GM18868 (cell line): ENCODE measurements around the gene ANLN.
A peak's percentile ranks its signal among the peaks of the same experiment; 100 is the strongest.

Source experiments
- ATAC-seq: cut with Tn5 transposase; IDR thresholded peaks from one replicate; pipeline ENCODE4 v1.9.1; 2021; ENCODE audit warnings: mild to moderate bottlenecking, moderate library complexity; ENCODE audit not compliant: unreplicated experiment

The ANLN gene, protein sequence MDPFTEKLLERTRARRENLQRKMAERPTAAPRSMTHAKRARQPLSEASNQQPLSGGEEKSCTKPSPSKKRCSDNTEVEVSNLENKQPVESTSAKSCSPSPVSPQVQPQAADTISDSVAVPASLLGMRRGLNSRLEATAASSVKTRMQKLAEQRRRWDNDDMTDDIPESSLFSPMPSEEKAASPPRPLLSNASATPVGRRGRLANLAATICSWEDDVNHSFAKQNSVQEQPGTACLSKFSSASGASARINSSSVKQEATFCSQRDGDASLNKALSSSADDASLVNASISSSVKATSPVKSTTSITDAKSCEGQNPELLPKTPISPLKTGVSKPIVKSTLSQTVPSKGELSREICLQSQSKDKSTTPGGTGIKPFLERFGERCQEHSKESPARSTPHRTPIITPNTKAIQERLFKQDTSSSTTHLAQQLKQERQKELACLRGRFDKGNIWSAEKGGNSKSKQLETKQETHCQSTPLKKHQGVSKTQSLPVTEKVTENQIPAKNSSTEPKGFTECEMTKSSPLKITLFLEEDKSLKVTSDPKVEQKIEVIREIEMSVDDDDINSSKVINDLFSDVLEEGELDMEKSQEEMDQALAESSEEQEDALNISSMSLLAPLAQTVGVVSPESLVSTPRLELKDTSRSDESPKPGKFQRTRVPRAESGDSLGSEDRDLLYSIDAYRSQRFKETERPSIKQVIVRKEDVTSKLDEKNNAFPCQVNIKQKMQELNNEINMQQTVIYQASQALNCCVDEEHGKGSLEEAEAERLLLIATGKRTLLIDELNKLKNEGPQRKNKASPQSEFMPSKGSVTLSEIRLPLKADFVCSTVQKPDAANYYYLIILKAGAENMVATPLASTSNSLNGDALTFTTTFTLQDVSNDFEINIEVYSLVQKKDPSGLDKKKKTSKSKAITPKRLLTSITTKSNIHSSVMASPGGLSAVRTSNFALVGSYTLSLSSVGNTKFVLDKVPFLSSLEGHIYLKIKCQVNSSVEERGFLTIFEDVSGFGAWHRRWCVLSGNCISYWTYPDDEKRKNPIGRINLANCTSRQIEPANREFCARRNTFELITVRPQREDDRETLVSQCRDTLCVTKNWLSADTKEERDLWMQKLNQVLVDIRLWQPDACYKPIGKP

DNA sequence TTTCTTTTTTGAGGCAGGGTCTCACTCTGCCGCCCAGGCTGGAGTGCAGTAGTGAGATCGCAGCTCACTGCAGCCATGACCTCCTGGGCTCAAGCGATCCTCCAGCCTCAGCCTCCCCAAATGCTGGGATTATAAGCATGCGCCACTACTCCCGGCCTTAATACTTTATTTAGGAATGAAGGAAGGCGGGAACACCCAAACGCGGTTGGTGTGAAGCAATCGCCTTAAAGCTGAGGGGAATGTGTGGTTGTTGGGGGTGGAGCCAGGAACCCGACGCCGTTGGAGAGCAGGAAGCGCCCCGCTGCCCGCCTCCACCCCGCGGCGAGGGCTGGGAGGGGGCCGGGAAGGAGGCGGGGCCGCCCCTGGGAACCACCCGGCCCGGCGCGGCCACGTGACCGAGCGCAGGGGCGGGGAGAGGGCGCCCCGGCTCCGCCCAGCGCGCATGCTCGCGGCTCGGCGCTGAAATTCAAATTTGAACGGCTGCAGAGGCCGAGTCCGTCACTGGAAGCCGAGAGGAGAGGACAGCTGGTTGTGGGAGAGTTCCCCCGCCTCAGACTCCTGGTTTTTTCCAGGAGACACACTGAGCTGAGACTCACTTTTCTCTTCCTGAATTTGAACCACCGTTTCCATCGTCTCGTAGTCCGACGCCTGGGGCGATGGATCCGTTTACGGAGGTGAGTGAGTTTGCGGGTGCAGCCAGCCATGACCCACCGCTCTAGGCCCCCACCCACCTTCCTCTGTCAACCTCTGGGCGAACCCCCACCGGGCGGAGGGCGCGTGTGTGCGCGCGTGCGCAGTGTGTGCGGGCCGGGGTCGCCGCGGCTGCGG, at the start of gene ANLN:
ANLN (plus strand) TSS at position 492 of the 828 bp plus-strand sequence; CDS start at position 657, 165 bp downstream.
- peak; percentile 72 for ATAC-seq

DNA sequence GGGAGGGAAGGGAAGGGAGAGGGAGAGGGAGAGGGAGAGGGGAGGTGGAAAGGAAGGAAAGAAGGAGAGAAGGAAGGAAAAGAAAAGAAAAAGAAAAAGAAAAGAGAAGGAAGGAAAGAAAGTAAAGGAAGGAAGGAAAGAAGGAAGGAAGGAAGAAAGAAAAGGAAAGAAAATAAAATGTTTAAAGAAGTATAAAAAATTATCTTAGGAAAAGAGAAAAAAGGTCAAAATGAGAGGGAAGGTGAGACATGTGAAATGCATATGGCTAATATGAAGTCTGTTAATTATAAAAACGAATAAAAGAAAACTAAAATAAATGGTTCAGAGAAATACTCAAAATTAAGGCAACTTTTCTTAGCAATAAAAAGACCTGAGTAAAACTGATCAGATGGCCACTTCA, 46.1 kb upstream of the ANLN start:
- no peak for ATAC-seq

DNA sequence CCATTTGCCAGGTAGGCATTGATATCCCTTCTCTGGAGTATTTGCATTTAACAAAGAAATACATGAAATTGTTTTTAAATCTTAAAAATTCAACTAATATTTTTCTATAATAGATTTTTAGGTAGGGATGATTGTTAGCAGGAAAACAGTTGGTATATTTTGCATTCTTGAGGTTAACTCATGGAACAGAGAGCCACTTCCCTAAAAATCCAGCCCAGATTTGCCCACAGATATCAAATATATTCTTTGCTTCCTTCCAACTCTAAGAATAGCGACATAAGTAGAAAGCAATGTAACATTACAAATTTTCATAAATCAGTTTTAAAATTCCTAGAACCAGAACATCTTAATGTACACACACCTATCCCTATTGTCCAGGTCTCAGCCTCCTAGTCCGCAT, 45.0 kb upstream of the ANLN start:
- ATAC-seq, result no peak

DNA sequence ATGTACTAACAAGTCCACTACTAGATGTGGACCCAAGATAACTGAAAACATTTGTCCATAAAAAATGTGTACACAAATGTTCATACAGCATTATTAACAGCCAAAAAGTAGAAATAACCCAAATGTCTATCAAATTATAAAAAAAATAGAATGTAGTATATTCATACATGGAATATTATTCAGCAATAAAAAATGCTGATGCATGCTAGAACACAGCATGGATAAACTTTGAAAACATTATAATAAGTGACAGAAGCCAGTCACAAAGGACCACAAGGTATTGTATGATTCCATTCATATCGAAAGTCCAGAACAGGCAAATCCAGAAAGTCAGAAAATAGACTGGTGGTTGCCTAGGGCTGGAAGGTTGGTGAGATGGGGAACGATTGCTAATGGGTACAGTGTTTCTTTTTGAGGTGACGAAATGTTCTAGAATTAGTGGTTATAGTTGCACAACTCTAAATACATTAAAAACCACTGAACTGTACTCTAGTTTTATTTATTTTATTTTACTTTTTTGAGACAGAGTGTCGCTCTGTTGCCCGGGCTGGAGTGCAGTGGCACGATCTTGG, 43.3 kb upstream of the ANLN start:
- ATAC-seq, result no peak

DNA sequence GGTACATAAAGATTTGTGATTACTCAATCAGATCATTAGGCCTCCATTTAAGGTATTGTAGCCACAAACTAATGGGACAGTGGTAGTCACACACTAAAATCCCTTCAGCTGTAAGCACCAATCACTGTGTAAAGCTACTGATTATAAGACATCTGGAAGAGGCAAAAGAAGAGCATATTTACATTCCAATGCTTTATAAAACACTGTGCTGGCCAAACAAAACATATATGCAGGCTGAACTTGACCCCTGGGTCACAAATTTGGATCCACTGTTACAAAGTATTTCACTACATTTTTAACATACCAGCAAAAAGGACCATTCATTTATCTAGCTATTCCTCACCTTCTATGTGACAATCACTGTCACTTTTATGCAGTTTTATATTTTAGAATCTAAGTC, 41.4 kb upstream of the ANLN start:
- no peak for ATAC-seq

DNA sequence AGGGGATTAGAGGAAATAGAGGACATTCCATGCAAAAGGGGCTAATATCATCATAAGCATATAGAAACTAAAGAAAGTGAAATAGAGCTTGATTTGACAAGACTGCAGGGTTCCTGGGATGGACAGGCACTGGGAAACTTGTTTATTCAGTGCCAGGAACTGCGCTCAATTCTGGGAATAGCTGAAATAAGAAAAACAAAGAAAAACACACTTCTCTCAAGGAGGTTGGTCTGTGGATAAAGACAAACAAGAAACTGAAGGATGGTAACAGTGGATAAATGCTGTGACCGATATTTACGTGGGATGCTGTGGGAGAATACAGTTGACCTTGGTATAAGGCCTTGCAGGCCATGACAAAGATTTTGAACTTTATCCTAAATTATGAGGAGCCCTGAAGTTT, 40.9 kb upstream of the ANLN start:
- no peak for ATAC-seq

DNA sequence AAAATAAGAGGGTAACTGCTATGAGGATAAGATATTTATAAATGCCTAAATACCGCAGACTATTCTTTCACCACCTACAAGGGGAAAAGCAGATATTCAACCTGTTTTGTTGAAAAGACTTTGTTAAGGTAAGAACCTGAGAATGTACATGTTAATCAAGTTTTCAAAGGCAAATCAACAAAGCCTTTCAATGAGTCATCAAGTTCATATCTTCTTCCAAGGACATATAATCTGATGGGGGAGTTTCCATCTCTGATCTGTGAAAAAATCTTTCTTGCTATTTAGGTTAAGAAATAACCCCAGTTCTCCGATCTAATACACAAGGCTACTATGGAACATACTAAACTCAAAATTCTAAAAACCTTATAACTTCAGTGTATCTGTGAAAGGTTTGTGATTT, 40.0 kb upstream of the ANLN start:
- ATAC-seq, result no peak

DNA sequence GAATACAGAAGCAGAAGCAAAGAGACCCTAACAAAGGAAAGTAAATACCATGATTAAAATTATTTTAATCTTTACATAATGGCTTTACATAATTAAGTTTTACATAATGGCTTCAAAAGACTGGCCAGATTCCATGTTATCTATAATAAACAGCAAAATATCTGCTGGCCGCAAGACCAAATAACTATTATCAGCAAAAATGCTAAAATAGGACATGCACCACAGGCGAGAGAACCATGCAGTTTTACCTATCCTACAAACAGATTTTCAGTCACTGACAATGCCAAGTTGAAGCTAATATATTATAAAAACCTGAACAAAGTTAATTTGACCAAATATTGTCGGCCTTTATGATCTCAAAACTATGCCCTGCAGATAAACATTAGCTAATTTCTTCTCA, 34.2 kb upstream of the ANLN start:
- ATAC-seq, result no peak

DNA sequence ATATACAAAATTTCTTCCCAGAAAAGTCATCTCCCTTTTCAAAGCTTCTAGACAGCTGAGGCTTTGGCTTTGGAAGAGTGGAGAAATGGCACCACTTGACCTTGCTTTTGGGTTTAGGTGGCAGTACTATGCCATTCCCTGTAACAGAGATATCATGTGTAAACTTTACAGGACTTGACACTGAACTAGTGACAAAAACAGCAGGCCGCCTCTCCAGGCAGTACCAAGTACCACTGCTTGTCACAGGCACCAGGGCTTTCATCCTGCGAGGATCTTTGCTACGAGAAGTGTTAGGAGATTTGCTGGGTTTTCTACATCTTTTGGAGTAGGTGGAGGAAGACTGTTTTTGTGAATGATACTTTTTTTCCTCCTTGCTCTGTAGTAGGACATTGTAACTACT, 32.6 kb upstream of the ANLN start:
- no peak for ATAC-seq

DNA sequence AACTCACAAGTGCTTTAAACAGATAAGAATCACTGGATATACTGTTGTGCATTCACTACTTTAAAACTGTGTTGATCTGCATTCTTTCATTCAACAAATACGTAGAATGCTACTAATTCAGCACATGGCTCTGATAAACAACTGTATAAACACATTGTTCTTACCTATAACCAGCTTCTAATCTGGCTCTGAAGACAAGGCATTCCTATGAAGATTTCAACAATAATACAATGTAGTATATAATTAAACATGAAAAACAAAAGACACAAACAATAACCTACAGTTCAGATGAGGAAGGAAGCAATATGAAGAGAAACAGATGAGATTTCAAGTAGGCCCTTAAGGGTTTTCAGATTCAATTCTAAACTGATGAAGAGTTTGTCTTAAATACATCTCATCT, 31.1 kb upstream of the ANLN start:
- no peak for ATAC-seq

DNA sequence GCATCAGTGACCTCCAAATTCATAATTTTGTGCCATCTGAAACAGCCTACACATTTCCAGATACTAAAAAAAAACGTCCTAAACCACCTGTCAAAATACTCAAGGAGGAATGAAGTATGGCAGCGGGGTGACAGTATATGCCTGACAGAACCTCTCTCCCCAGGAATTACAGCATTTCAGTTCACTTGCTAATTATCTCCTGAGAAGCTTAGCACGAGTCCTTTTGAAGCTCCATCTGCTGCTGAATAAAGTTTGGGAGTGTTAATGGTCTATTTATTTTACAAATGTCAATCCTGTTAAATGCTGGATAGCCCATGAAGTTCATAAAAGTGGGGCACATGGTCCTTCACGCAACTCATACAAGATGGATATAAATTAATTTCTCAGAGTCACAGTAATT, 29.4 kb upstream of the ANLN start:
- ATAC-seq, result no peak

DNA sequence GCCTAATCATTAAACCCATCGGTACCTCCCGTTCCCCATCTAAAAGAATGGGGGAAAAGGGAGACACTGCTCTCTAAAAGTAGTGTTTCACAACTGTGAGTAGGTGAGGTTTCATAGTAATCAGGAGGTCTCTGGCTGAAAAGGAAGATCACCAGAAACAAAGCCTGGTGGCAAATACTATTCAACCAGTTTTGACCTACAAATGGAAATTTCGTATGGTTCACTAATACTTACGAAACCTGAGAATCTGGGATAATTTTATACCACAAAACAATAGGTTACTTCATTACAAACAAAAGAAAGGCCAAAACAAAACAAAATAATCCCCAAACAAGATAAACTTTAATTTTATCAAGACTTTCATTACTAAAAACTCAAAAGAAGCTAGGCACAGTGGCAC, 28.4 kb upstream of the ANLN start:
- ATAC-seq, result no peak

DNA sequence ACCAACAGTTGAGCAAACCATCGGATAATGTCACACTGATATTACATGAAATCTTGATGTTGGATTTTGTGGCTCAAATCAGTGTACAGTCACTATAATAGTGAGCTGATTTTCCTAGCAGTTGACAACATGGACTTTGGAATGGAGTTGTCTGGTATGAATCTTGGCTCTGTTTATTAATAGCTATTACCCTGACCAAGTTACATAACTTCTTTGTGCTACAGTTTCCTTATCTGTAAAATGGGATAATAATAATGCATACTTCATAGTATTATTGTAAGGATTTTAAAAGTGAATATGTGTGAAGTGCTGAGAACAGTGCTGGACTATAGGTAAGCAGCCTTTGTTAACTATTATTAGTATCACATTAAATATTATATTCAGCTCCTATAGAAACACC, 26.1 kb upstream of the ANLN start:
- no peak for ATAC-seq

DNA sequence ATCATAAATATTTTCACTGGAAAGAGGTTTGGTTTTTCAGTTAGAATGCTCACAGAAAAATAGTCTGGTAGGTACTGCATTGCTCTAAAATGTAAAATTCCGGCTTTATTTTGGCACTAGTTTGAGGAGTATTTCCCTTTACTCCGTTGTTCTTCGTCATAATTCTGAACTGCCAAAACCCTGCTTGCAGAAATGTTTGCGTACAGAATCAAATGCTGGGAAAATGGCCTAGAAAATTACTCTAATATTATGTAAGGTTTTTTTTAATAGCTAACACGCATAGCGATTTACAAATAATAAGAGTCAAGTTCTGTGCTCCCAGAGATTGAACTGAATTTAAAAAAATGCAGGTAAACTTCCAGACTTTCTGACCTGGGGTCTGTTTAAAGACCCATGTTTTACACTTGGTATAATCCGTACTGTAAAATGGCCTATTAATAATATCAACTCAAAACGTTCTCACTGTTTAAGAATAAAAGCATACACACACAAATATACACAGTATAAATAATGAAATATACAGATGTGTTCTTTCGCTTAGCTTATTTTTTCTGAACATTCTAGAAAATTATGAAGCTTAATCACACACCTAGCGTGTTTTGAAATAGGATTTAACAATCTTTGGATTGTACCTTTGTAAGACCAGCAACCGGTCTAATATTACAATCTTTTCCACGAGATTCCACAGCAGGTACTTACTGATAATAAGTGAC, 23.5 kb upstream of the ANLN start:
- ATAC-seq, result no peak

DNA sequence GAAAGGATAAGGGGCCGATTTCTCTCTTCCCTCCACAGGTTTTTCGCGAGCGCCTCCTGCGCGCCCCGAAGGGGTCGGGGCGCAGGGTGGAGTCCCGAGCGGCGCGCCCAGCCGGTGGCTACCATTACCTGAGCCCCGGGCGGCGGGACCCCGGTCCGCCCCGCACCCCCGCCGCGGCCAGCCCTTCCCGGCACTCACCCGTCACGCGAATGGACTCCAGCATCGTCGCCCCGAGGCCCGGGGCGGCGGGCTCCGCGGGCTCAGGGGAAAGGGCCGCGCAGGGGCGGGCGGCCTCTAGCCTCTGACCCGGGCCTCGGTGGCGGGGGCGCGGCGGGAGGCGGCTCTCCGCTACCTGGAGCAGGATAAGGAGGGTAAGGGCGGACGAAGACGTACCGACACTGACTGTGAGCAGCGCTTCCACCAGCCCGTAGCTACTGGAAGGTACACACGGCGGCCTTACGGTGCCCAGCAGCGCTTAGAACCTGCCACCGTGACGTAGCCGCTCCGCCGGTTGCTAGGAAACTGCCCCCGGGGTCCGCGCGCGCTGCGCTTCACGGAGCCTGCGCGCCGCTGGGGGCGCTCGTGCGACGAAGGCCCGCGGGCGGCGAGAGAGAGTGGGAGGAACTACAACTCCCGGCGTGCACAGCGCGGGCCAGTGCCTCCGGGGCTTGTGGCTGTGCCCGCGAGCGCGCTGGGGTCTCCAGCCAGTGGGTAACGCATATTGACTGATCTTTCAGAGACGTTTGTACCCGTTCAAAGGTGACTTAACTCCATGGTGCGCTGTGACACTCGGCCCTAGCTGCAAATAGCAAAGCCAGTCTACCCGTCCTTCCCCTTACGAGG, 22.7 kb upstream of the ANLN start:
- ATAC-seq, result peak; percentile 98

DNA sequence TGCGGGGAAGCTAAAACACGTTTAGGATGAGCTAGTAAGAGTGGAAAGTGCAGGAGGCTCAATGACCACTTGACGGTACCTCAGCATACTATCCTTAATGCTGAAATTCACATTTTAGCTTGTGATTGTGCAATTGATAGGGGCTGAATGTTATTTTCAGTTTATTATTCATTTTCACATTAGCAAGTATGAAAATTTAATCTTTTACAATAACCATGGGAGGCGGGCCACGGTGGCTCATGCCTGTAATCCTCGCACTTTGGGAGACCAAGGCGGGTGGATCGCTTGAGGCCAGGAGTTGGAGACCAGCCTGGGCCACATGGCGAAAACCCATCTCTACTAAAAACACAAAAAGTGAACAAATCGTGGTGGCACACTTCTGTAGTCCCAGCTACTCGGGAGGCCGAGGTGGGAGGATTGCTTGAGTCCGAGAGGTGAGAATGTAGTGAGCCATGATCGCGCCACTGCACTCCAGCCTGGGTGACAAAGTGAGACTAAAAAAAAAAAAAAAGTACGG, 22.0 kb upstream of the ANLN start:
- peak; percentile 35 for ATAC-seq

DNA sequence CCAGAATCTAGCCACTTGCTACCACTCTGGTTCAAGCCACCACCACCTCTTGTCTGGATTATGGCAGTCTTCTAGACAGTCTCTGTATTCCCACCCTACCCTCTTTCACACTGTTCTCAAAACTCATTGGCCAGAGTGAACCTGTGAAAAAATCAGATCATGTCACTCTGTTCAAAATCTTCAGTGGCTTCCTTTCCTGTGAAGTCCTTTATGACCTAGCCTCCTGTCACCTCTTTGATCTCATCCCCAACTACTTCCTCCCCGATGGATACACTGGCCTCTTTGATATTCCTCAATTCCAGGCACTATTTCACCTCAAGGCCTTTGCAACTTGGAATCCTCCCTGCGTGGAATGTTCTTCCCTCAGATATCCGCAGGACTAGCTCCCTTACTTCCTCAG, 21.2 kb upstream of the ANLN start:
- ATAC-seq, result no peak

DNA sequence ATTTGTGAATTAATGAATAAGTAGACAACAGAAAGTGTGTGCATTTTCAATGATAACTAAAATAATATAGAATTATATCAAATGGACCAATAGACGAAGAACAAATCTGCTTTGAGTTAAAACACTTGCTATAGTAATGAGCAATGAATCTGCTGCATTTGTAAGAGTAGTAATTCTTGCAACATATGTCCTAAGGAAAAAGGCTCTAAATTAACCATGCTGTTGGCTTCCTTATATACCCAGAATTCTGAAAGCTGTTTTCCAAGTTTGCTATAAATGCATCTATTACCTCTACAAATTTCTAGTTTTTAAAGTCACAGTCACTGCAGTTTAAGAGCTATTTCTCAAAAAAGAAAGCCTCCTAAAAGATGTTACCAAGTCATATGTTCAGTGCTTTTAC, 20.5 kb upstream of the ANLN start:
- ATAC-seq, result no peak

DNA sequence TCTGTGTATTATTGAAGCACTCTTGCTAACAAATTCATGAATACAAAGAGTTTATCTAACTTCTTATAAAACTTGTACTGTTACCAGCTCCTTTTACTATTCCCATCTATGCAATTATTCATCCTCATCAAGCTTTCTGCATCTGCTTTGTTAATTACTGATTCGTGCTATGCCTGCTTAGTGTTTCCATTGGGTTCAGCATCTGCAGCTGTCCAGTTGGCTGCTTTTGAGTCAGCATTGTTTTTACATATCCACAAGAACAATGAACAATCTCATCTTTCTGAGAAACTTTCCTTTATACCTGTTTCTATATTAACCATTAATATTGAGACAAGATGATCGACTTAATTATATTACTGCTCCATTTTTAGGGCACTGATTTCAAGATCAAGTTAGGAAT, 19.6 kb upstream of the ANLN start:
- no peak for ATAC-seq
